Posterior cingulate gyrus (tissue), 11 donors: Measurements from ENCODE around the gene CASP8AP2.
"Not testable (repeated sequence)": the region's sequence is repeated elsewhere in the genome, so short reads cannot be mapped to it uniquely, and the experiment has no call there.

Experiments used
- DNase-seq, 10 donors: peaks; one replicate each; pipeline versions ENCODE4 v3.0.0 to v3.0.0-alpha.2; 2020 to 2021; ENCODE audit warnings: mixed read lengths in 3 of 10
- intact Hi-C: fragments of 100-400 bp; cut with DNase I; formaldehyde crosslinking; loops from one replicate; pipeline ENCODE4 v1.15.1; 2023

CASP8AP2 gene

DNA sequence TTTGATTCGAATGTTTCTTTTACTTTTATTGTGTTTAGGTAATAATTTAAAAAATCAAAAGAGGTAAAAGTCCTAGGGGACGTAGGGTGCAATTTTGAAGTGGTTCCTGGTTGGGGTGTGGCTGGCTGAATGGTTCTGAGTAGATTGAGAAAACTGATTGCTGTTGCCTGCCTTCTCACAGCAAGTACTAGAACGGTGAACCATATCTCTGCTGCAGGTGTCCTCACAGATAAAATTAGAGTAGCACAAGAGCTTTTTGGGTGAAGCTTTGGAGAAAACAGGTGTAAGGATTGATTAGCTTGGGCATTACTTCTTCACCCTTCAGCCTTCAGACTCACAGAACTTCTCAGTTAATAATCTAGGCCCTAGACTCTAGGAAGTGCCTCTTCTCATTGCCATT lies 44.8 kb downstream of the CASP8AP2 start:
- no peak for DNase-seq
- intact Hi-C loops, result no loop called here

DNA sequence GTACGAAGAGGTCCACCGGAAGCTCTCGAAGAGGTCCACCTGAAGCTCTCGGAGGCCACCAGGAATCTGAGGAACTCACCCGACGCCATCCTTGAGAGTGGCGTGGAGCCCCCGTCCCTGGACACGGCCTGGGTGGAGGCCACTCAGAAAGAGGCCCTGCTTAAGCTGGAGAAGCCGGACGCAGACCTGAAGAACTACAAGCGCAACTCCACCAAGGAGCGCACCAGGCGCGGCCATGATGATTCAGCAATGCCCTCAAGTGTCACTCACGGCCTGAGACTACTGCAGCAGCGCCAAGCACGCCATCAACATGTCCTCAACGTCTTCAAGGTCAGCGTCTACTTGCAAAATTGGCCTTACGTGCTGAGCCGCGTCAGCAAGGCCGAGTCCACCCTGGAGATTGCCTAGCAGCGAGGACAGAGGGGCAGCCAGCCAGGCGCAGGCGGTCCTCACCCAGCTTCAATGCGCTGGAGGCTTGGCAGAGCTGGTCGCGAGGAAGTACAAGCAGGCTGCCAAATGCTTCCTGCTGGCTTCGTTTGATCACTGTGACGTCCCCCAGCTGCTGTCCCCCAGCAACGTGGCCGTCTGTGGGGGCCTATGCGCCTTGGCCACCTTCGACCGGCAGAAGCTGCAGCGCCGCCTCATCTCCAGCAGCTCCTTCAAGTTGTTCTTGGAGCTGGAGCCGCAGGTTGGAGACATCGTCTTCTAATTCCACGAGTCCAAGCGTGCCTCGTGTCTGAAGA lies 56.9 kb downstream of the CASP8AP2 start:
- intact Hi-C loops, result no loop called here
- no peak for DNase-seq

DNA sequence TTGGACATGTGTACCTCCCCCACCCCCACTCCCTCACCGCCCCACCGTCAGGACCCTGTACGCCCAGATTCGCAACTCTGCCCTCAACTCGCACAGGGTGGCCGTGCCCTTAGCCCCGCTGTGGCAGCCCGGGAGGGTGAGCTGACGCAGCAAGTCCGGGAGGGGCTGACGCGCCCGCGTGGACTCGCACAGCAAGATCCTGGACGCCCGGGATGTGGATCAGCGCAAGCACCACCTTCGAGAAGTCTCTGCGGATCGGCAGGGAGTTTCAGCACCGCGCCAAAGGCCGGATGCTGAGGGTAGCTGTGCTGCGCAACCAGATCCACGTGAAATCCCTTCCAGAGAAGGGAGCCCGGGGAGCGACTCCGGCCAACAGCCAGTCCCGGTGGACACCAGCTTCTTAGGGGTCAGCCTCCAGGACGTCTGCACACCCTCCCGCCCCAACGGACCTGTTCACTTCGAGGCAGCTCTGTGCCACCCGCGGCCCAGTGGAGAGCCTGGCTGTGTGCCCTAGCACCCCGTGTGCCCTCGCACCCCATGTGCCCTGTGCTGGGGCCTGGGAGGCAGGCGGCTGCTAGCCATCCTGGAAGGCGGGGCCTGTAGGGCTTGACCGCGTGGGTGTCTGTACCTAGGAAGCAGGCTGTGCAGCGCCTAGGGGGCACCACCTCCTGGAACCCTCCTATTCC lies 57.9 kb downstream of the CASP8AP2 start:
- DNase-seq, result peak in 1 of 10 donors; percentile 79
- intact Hi-C loops, result no loop called here

DNA sequence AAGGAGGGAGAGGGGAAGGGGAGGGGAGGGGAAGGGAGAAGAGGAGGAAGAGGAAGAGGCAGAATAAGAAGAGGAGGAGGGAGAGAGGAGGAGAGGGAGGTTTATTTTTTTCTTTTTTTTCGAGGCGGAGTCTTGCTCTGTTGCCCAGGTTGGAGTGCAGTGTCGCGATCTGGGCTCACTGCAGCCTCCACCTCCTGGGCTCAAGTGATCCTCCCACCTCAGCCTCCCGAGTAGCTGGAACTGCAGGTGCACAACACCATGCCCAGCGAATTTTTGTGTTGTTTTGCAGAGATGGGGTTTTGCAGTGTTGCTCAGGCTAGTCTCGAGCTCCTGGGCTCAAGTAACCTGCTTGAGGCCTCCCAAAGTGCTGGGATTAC lies 58.4 kb downstream of the CASP8AP2 start:
- no peak for DNase-seq
- intact Hi-C loops, result no loop called here

DNA sequence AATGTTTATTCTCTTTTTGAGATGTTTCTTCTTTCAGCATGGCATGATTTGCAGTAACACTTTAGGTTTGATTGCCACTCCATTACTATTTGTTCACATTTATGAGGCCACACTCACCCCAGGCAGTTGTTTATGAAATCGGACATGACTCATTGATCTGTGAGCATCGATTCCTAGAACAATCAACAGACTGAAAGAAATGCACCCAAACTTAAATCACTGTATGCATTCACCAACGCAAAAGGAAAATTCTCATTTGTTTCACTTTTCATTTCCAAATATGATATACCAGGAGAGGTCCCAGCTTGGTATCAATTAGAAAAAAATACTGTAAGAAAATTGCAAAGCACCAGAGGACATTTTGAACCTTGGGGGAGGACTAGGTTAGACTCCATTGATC lies 59.2 kb downstream of the CASP8AP2 start:
- no peak for DNase-seq

DNA sequence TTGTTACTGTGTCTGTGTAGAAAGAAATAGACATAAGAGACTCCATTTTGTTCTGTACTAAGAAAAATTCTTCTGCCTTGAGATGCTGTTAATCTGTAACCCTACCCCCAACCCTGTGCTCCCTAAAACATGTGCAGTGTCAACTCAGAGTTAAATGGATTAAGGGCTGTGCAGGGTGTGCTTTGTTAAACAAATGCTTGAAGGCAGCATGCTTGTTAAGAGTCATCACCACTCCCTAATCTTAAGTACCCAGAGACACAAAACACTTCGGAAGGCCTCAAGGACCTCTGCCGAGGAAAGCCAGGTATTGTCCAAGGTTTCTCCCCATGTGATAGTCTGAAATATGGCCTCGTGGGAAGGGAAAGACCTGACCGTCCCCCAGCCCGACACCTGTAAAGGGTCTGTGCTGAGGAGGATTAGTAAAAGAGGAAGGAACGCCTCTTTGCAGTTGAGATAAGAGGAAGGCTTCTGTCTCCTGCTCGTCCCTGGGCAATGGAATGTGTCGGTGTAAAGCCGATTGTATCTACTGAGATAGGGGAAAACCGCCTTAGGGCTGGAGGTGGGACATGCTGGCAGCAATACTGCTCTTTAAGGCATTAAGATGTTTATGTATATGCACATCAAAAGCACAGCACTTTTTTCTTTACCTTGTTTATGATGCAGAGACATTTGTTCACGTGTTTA lies 61.3 kb downstream of the CASP8AP2 start:
- intact Hi-C loops, DNase-seq: not testable (repeated sequence)

More for the DNA sequence above, 59.2 kb downstream of the CASP8AP2 start:
- intact Hi-C loops, result no loop called here

DNA sequence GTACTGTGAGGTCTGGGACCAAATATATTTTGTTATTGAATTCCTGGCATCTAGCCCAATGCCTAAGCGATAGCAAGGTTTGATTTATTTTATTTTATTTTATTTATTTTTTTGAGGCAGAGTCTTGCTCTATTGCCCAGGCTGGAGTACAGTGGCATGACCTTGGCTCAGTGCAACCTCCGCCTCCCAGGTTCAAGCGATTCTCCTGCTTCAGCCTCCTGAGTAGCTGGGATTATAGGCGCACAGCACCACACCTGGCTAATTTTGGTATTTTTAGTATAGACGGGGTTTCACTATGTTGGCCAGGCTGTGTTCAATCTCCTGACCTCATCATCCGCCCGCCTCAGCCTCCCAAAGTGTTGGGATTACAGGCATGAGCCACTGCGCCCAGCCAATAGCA lies 62.9 kb downstream of the CASP8AP2 start:
- intact Hi-C loops, DNase-seq: not testable (repeated sequence)

DNA sequence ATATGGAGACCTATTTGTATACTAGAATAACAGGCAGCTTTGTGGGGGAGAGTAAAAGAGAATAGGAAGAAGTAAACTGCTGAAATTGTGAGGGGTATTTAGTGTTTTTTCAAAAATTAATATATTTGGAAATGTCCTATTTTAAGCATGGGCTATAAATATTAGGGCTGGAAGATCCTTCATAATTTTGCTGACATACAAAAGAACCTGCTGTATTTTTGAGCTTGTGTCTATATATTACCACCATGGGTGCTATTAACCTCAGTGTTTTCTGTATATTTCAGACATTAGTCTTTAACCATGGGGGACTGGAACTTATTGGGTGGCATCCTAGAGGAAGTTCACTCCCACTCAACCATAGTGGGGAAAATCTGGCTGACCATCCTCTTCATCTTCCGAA lies 64.5 kb downstream of the CASP8AP2 start, which contains the start of gene GJA10:
GJA10 (plus strand) TSS at position 301 of the 400 bp plus-strand sequence; CDS start at position 301, 0 bp downstream.
- no peak for DNase-seq
- intact Hi-C loops, result no loop called here

DNA sequence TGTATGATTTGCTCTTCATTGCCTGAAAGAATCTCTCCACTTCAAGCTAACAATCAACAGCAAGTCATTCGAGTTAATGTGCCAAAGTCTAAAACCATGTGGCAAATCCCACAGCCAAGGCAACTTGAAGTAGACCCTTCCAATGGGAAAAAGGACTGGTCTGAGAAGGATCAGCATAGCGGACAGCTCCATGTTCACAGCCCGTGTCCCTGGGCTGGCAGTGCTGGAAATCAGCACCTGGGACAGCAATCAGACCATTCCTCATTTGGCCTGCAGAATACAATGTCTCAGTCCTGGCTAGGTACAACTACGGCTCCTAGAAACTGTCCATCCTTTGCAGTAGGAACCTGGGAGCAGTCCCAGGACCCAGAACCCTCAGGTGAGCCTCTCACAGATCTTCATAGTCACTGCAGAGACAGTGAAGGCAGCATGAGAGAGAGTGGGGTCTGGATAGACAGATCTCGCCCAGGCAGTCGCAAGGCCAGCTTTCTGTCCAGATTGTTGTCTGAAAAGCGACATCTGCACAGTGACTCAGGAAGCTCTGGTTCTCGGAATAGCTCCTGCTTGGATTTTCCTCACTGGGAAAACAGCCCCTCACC lies 65.7 kb downstream of the CASP8AP2 start:
- intact Hi-C loops, result no loop called here
- DNase-seq, result no peak

DNA sequence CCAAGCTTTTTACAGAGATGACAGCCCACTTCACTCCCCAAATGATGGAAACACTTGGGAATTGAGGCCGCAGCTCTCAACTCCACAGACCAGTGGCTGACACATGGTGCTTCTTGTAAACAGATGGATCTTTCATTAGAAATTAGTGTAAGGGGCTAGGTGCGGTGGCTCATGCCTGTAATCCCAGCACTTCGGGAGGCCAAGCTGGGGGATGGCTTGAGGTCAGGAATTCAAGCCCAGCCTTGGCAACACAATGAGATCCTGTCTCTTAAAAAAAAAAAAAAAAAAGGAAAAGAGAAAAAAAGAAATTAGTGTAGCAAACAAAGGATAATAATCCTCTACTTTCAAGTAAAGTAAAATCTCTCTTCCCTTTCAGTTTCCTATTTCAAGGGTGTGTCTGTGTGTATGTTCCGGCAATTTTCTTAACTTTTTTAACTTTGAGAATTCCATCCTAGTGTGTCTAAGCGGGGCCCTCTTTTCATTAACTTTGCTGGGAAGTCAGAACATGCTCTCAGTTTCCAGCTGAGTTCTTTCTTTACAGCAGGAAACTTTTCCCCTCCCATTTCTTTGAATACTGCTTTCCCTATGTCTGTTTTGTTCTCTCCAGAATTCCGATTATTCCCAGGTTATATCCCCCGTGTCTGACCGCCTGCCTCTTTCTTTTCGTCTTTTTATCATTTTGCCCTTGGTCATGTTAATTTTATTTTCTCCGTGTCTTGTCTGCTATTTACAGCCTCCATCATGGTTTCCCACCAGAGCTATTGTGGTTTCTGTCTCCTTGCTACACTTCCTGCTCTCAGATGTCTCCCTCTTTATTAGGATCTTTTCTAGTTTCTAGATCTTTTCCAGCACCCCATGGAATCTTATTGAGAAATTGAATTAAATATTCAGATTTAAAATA lies 80.6 kb downstream of the CASP8AP2 start:
- intact Hi-C loops, DNase-seq: not testable (repeated sequence)

DNA sequence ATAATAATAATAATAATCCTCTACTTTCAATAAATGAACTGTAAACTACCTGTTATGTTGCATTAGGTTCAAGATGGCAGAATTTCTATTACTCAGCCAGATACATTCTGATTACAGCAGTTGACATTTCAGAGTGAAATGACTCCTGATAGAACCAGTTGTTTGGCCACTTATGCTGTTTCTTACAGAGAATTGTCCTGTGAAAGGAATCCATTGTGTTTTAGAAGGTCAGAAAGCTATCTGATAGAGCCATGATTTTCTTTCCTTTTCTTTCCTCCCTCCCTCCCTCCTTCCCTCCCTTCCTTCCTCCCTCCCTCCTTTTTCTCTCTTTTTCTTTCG lies 81.2 kb downstream of the CASP8AP2 start:
- intact Hi-C loops, result no loop called here
- DNase-seq, result no peak

DNA sequence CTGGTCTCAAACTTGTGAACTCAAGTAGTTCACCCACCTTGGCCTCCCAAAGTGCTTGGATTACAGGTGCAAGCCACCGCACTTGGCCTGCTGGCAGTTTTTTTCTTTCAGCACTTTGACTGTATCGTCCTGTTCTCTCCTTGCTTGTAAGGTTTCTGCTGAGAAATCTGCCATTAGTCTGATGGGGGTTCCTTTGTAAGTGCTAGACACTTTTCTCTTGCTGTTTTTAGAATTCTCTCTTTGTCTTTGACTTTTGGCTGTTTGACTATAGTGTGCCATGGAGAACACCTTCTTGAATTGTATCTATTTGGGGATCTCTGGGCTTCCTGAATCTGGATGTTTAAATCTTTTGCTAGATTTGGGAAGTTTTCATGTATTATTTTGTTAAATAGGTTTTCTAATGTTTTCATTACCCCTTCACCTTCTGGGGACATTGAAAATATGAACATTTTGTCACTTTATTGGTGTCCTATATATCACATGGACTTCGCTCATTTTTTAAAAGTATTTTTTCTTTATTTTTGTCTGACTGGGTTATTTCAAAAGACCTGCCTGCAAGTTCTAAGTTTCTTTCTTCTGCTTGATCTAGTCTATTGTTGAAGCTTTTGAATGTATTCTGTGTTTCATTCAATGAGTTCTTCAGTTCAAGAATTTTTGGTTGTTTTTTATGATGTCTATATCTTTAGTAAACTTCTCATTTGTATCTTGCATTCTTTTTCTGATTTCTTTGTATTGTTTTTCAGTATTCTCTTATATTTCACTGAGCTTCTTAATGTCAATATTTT lies 86.6 kb downstream of the CASP8AP2 start:
- intact Hi-C loops, result no loop called here
- DNase-seq, result no peak

DNA sequence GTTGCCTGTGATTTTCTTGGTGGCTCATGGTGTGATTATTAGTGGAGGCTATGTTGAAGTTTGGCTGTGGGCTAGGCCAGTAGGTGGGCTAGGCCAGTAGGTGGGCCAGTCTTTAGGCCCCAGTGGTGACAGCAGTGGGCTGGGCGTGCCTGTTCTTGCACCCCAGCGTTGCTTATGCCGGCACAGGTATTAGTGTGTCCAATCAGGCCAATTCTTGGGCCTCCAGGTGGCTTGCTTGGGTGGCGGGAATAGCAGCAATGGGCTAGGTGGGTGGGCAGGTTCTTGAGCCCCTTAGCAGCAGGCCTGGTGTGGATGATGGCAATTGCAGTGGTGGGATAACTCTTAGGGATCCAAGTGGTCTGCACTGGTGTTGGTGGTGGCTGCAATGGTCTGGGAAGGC lies 87.5 kb downstream of the CASP8AP2 start:
- DNase-seq, result peak in 1 of 10 donors; percentile 61
- intact Hi-C loops, result no loop called here

DNA sequence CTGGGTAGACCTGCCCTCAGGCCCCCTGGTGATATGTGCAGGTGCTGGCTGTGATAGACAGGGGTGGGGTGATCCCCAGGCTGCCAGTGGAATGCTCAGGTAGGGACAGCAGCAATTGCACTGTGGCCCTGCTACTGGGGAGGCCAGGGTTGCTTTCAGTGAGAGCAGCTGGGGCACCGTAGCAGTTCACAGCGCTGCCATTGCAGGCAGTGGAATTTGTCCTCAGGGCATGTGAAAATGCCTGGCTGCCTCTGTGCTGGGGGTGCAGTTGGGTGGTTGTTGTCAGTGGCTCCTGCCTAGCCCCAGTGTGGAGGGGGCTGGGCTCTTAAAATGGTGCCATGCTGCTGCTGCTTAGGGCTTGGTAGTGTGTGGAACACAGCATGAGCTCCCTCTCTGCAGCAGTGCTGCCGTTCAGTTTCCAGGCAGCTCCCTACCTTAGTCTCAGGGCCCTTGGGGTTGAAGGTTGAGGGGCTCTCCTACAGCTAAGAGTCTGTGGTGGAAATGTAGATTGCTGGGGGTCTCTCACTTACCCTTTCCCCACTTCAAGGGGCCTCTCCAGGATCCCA lies 88.2 kb downstream of the CASP8AP2 start:
- intact Hi-C loops, result no loop called here
- peak in 1 of 10 donors; percentile 37 for DNase-seq
